HCT116 (cell line): Measurements from ENCODE around the gene CNTNAP2. TPM values are rescaled to one million over a fixed set of nuclear protein-coding genes. Genes with fewer than 3 reads are reported as not detected.

Experiments
- ATAC-seq: fragments of 200-7000 bp; cut with Tn5 transposase; 2 replicates; pipeline ENCODE4 v1.9.1; 2020; ENCODE audit warnings: mild to moderate bottlenecking, moderate library complexity
- BruUV-seq: library from RNA; stranded (reverse); fragments of 400-500 nt; replicated peaks from 2 replicates; lab custom pipeline; 2021; lab: Mats Ljungman, UMichigan
- CTCF ChIA-PET: fragments of 300-600 bp; sonication (Branson Sonifier 250); formaldehyde crosslinking; loops from one replicate; lab custom pipeline; 2021; ENCODE audit warnings: antibody characterized with exemption; lab: Charles Lee
- POLR2A ChIA-PET: fragments of 300-600, 350-600 bp; sonication (Branson Sonifier 250); formaldehyde crosslinking; loops from one replicate; lab custom pipeline; 2021; ENCODE audit warnings: antibody characterized with exemption; lab: Charles Lee
- RAD21 ChIA-PET, 2 experiments: fragments of 300-600 bp; sonication (Branson Sonifier 250); formaldehyde crosslinking; loops; one replicate each; lab custom pipeline; 2023; ENCODE audit warnings: low total read pairs in 2 of 2; ENCODE audit not compliant: uncharacterized antibody in 2 of 2, unreplicated experiment in 2 of 2, low non-redundant PET in 1 of 2; lab: Charles Lee
- DNase-seq: peaks from one replicate; pipeline ENCODE4 v3.0.0-alpha.2; 2010; ENCODE audit warnings: low read depth, low spot score
- H2AFZ ChIP-seq: fragments of 200-600 bp; shearing (Covaris generic), sonication (generic); 2 replicates; pipeline ENCODE4 v1.6.1; 2017; ENCODE audit warnings: low read depth, mixed run types, mixed read lengths, antibody characterized with exemption, low read length; ENCODE audit not compliant: poor library complexity, severe bottlenecking
- H3K27ac ChIP-seq: 2 replicates; pipeline ENCODE4 v1.5.1; 2012; ENCODE audit warnings: low read depth, low read length
- H3K27me3 ChIP-seq: fragments of 200-600 bp; sonication (generic); 2 replicates; pipeline ENCODE4 v1.6.1; 2016; ENCODE audit warnings: mixed run types, low read length, mixed read lengths; ENCODE audit not compliant: insufficient read depth
- H3K36me3 ChIP-seq, 2 experiments: fragments of 200-500 bp in 1 of 2; fragments of 200-600 bp in 1 of 2; sonication (Bioruptor generic) in 1 of 2; sonication (generic) in 1 of 2; 2 replicates each; pipeline versions ENCODE4 v1.5.1 to v1.6.1; 2014 to 2016; ENCODE audit warnings: low read length in 2 of 2, inconsistent platforms in 1 of 2, mixed read lengths in 1 of 2, mixed run types in 1 of 2; ENCODE audit not compliant: insufficient read depth in 2 of 2, control insufficient read depth in 1 of 2
- H3K4me1 ChIP-seq, 2 experiments: fragments of 200-600 bp in 1 of 2; sonication (generic) in 1 of 2; 2 replicates each; pipeline versions ENCODE4 v1.5.1 to v1.6.1; 2012 to 2017; ENCODE audit warnings: low read length in 2 of 2, inconsistent platforms in 1 of 2, mild to moderate bottlenecking in 1 of 2, mixed read lengths in 1 of 2, mixed run types in 1 of 2, moderate library complexity in 1 of 2; ENCODE audit not compliant: insufficient read depth in 2 of 2, control insufficient read depth in 1 of 2
- H3K4me2 ChIP-seq: fragments of 200-600 bp; sonication (generic); 2 replicates; pipeline ENCODE4 v1.6.1; 2017; ENCODE audit warnings: mixed run types, low read length, mixed read lengths
- H3K4me3 ChIP-seq, 2 experiments: fragments of 200-600 bp in 1 of 2; sonication (generic) in 1 of 2; replicated peaks in 1 of 2; 2 replicates each; pipeline ENCODE4 v1.5.1; 2011 to 2016; ENCODE audit warnings: low read length in 2 of 2, control low read depth in 1 of 2, low read depth in 1 of 2, mild to moderate bottlenecking in 1 of 2, mixed read lengths in 1 of 2, mixed run types in 1 of 2
- H3K79me2 ChIP-seq: fragments of 200-600 bp; sonication (generic); 2 replicates; pipeline ENCODE4 v1.6.1; 2017; ENCODE audit warnings: mild to moderate bottlenecking, mixed run types, low read length, moderate library complexity, mixed read lengths; ENCODE audit not compliant: insufficient read depth
- H3K9ac ChIP-seq: fragments of 200-600 bp; sonication (generic); 2 replicates; pipeline ENCODE4 v1.6.1; 2016; ENCODE audit warnings: low read length, mixed read lengths
- H3K9me2 ChIP-seq: fragments of 200-600 bp; sonication (generic), shearing (Covaris generic); 2 replicates; pipeline ENCODE4 v1.6.1; 2017; ENCODE audit warnings: mixed run types, mild to moderate bottlenecking, moderate library complexity; ENCODE audit not compliant: insufficient read depth
- H3K9me3 ChIP-seq, 2 experiments: fragments of 200-500 bp in 1 of 2; fragments of 200-600 bp in 1 of 2; sonication (Bioruptor generic) in 1 of 2; sonication (generic) in 1 of 2; 2 replicates each; pipeline ENCODE4 v1.6.1; 2014 to 2017; ENCODE audit warnings: low read length in 2 of 2, mixed read lengths in 2 of 2, inconsistent platforms in 1 of 2, low read depth in 1 of 2, mild to moderate bottlenecking in 1 of 2, mixed run types in 1 of 2, moderate library complexity in 1 of 2; ENCODE audit not compliant: control insufficient read depth in 1 of 2, insufficient read depth in 1 of 2
- H4K20me1 ChIP-seq: fragments of 200-600 bp; sonication (generic), shearing (Covaris generic); 2 replicates; pipeline ENCODE4 v1.6.1; 2017; ENCODE audit warnings: mixed run types, mild to moderate bottlenecking, moderate library complexity; ENCODE audit not compliant: insufficient read depth
- ATF3 ChIP-seq: IDR thresholded peaks from 2 replicates; pipeline ENCODE4 v1.6.1; 2012
- CBX3 ChIP-seq: IDR thresholded peaks from 2 replicates; pipeline ENCODE4 v1.6.1; 2012; ENCODE audit warnings: low read depth
- CEBPB ChIP-seq: IDR thresholded peaks from 2 replicates; pipeline ENCODE4 v1.6.1; 2012; ENCODE audit warnings: low read depth
- CTCF ChIP-seq, 3 experiments: fragments of 200-600 bp in 1 of 3; sonication (generic) in 1 of 3; IDR thresholded peaks in 2 of 3; conservative IDR thresholded peaks in 1 of 3; 2 replicates each; pipeline ENCODE4 v1.5.1; 2012 to 2017; ENCODE audit warnings: low read depth in 2 of 3, low read length in 2 of 3, antibody characterized with exemption in 1 of 3, borderline replicate concordance in 1 of 3, control low read depth in 1 of 3, mild to moderate bottlenecking in 1 of 3, mixed read lengths in 1 of 3, mixed run types in 1 of 3, moderate library complexity in 1 of 3; ENCODE audit not compliant: insufficient read depth in 1 of 3
- ELF1 ChIP-seq: IDR thresholded peaks from 2 replicates; pipeline ENCODE4 v1.6.1; 2012; ENCODE audit warnings: low read depth, borderline replicate concordance
- EZH2 ChIP-seq: fragments of 200-600 bp; sonication (generic); IDR thresholded peaks from 2 replicates; pipeline ENCODE4 v1.6.1; 2017; ENCODE audit warnings: antibody characterized with exemption, mixed run types
- EZH2phosphoT487 ChIP-seq: fragments of 200-600 bp; IDR thresholded peaks from 2 replicates; pipeline ENCODE4 v1.6.1; 2018; ENCODE audit warnings: antibody characterized with exemption, borderline replicate concordance
- FOSL1 ChIP-seq: IDR thresholded peaks from 2 replicates; pipeline ENCODE4 v1.6.1; 2012; ENCODE audit warnings: low read depth
- JUND ChIP-seq: IDR thresholded peaks from 2 replicates; pipeline ENCODE4 v1.6.1; 2012
- POLR2AphosphoS5 ChIP-seq: IDR thresholded peaks from 2 replicates; pipeline ENCODE4 v1.6.1; 2011; ENCODE audit warnings: mild to moderate bottlenecking, low read depth, low read length, moderate library complexity
- SP1 ChIP-seq: IDR thresholded peaks from 2 replicates; pipeline ENCODE4 v1.6.1; 2012; ENCODE audit warnings: low read depth
- ZBTB33 ChIP-seq: IDR thresholded peaks from 2 replicates; pipeline ENCODE4 v1.6.1; 2011; ENCODE audit warnings: mild to moderate bottlenecking, low read length, moderate library complexity; ENCODE audit not compliant: insufficient replicate concordance; ENCODE audit errors: extremely low read depth
- ZNF274 ChIP-seq: fragments of 200-500 bp; sonication (Bioruptor generic); IDR thresholded peaks from 2 replicates; pipeline ENCODE4 v1.6.1; 2014; ENCODE audit warnings: mild to moderate bottlenecking, low read depth, low read length, inconsistent platforms
- intact Hi-C: fragments of 100-400 bp; cut with micrococcal nuclease; formaldehyde crosslinking; loops from 2 replicates; pipeline ENCODE4 v1.10.0; 2022
- total RNA-seq: library from RNA; stranded (reverse); gene quantifications from one replicate; pipeline ENCODE4 v1.2.1, GENCODE V29; 2021; ENCODE audit not compliant: unreplicated experiment

Gene CNTNAP2
- total RNA-seq, 1 experiment from 2014 or later = 0.37 TPM

GRCh38 chr7:146741911-146742310, 625.3 kb downstream of the CNTNAP2 start:
- Histone ChIP-seq H3K36me3 (no peaks in the 10 kb centered on the region), H3K4me2 (no peak overlapping the region)
- CTCF ChIA-PET = no interaction called here
- no peak for TF ChIP-seq EZH2
- TF ChIP-seq CTCF (IDR thresholded peaks at IDR 0.05 in 2 of 3, conservative IDR thresholded peaks at IDR 0.05 in 1 of 3; ENCODE audit: borderline replicate concordance in 1 of 3, insufficient read depth in 1 of 3, low read depth in 2 of 3, low read length in 2 of 3) = no peak
- TF ChIP-seq ZBTB33 = no peak
- no peak for TF ChIP-seq CEBPB
- TF ChIP-seq ATF3 = no peak
- no peak for TF ChIP-seq FOSL1
- TF ChIP-seq JUND = no peak
- no peak for TF ChIP-seq CBX3
- no peak for TF ChIP-seq EZH2phosphoT487
- no peak for TF ChIP-seq ZNF274
- no peak for TF ChIP-seq POLR2AphosphoS5
- no peak for TF ChIP-seq SP1
- no peak for TF ChIP-seq ELF1
- TF ChIP-seq, all 23 proteins: peak for 0
- no peak overlapping the region for H3K27ac ChIP-seq
- ATAC-seq = no peak
- no peaks in the 10 kb centered on the region for H3K79me2 ChIP-seq
- no peak overlapping the region for H2AFZ ChIP-seq
- RAD21 ChIA-PET = no interaction called here
- H3K9me2 ChIP-seq = no peaks in the 10 kb centered on the region
- POLR2A ChIA-PET = no interaction called here
- H3K9me3 ChIP-seq = peaks cover 0 to 26% of the 10 kb centered on the region in 2 experiments; a peak in 2 of 4 replicates
- DNase-seq = no peak
- no peaks in the 10 kb centered on the region for H4K20me1 ChIP-seq
- intact Hi-C loops = no loop called here
- H3K4me1 ChIP-seq = no peaks in the 10 kb centered on the region
- BruUV-seq = no TSS peak
- H3K4me3 ChIP-seq = no peak overlapping the region
- H3K27me3 ChIP-seq = no peaks in the 10 kb centered on the region
- H3K9ac ChIP-seq = no peak overlapping the region
